ENCODE measurements around the gene MACROD2.

Gene MACROD2

GRCh38 chr20:15917283-15917682 lies 1922.0 kb downstream of the MACROD2 start:
- no peak overlapping the region for H3K4me3 ChIP-seq (ENCODE audit: low read depth, low read length)
- no peak for DNase-seq (ENCODE audit: low read depth)
- TF ChIP-seq CTCF (IDR thresholded peaks at IDR 0.05; ENCODE audit: low read depth, low read length, missing control alignments): no peak
- in situ Hi-C loops (cut with HindIII; ENCODE audit: low sequenced_read_pairs): no loop called here

DNA sequence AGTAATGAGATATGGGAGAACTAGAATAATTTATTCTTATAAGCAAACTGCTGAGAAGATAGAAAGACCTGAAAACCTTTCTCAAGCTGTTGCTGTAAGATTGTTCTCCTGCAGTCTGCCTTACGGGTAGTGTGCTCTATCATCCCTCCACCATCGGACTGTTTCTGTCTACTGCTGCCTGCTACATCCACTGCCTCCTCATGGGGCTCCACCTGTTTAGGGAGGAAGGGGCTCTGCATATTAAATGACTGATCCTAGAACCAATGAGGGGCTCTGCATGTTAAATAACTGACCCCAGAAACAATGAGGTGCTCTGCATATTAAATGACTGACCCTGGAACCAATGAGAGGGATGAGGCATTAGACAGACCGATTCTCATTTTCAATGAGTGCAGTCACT lies 1923.3 kb downstream of the MACROD2 start:
- TF ChIP-seq CTCF (IDR thresholded peaks at IDR 0.05; ENCODE audit: low read depth, low read length, missing control alignments): no peak
- in situ Hi-C loops (cut with HindIII; ENCODE audit: low sequenced_read_pairs): no loop called here
- H3K4me3 ChIP-seq (ENCODE audit: low read depth, low read length): no peak overlapping the region
- no peak for DNase-seq (ENCODE audit: low read depth)

DNA sequence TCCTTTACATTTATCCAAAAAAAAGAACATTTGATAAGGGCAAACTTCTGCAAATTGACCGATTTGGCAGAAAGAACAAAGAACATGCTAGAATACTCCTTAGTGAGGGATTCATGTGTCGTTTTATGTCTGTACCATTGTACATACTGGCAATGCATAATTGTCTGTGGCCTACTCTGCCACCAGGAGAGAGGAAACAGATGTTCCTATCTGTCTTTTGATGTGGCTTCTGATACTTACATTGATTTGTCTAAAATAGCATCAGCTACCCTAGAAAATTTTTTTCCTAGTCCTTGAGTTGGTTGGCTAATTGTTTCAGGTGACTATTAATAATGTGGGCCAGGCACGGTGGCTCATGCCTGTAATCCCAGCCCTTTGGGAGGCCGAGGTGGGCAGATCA lies 1923.8 kb downstream of the MACROD2 start:
- in situ Hi-C loops (cut with HindIII; ENCODE audit: low sequenced_read_pairs): no loop called here
- H3K4me3 ChIP-seq (ENCODE audit: low read depth, low read length): no peak overlapping the region
- DNase-seq (ENCODE audit: low read depth): no peak
- TF ChIP-seq CTCF (IDR thresholded peaks at IDR 0.05; ENCODE audit: low read depth, low read length, missing control alignments): no peak

GRCh38 chr20:15921930-15922329 lies 1926.6 kb downstream of the MACROD2 start:
- in situ Hi-C loops (cut with HindIII; ENCODE audit: low sequenced_read_pairs): no loop called here
- TF ChIP-seq CTCF (IDR thresholded peaks at IDR 0.05; ENCODE audit: low read depth, low read length, missing control alignments): no peak

GRCh38 chr20:15922556-15922955 lies 1927.2 kb downstream of the MACROD2 start:
- in situ Hi-C loops (cut with HindIII; ENCODE audit: low sequenced_read_pairs): no loop called here
- DNase-seq (ENCODE audit: low read depth): no peak
- TF ChIP-seq CTCF (IDR thresholded peaks at IDR 0.05; ENCODE audit: low read depth, low read length, missing control alignments): no peak
- no peak overlapping the region for H3K4me3 ChIP-seq (ENCODE audit: low read depth, low read length)

More at GRCh38 chr20:15921930-15922329, 1926.6 kb downstream of the MACROD2 start:
- no peak for DNase-seq (ENCODE audit: low read depth)
- no peak overlapping the region for H3K4me3 ChIP-seq (ENCODE audit: low read depth, low read length)

DNA sequence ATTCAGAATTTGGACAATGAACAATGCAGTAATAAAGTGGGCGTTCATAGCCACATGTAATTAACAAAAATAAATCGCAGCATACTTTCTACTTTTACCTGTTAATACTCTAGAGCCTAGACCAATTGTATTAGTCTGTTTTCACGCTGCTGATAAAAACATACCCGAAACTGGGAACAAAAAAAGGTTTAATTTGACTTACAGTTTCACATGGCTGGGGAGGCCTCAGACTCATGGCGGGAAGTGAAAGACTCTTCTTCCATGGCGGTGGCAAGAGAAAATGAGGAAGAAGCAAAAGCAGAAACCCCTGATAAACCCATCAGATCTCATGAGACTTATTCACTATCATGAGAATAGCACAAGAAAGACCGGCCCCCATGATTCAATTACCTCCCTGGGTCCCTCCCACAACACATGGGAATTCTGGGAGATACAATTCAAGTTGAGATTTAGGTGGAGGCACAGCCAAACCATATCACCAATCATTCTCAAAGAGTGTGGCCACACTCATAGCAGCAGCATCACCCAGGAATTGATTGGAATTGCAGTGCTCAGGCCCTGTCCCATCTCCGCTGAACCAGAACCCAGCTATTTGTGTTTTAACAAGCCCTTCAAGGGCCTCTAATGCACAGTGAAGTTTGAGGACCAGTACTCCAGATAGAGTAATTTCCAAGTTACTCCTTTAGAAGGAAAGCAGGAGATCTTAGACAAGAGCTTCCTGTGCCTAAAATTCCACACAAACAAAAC lies 1927.9 kb downstream of the MACROD2 start:
- in situ Hi-C loops (cut with HindIII; ENCODE audit: low sequenced_read_pairs): no loop called here
- no peak for DNase-seq (ENCODE audit: low read depth)
- H3K4me3 ChIP-seq (ENCODE audit: low read depth, low read length): no peak overlapping the region
- TF ChIP-seq CTCF (IDR thresholded peaks at IDR 0.05; ENCODE audit: low read depth, low read length, missing control alignments): no peak

All from astrocyte of the cerebellum (primary cell).